Testis (tissue), 3 donors: ENCODE results near the gene TBC1D21. TPM values are rescaled to one million over a fixed set of nuclear protein-coding genes. Genes with fewer than 3 reads are reported as not detected.
"Not testable (repeated sequence)": the region's sequence is repeated elsewhere in the genome, so short reads cannot be mapped to it uniquely, and the experiment has no call there.

Source experiments
- DNase-seq: peaks from one replicate; pipeline ENCODE4 v3.0.0-alpha.2; 2019
- H3K27ac ChIP-seq, 2 donors: fragments of 200-600 bp; sonication (generic); one replicate each; pipeline ENCODE4 v1.5.1; 2019
- H3K27me3 ChIP-seq: fragments of 200-600 bp; sonication (generic); one replicate; pipeline ENCODE4 v1.5.1; 2019
- H3K36me3 ChIP-seq: fragments of 200-600 bp; sonication (generic); one replicate; pipeline ENCODE4 v1.5.1; 2017; ENCODE audit warnings: low read depth; ENCODE audit errors: missing control alignments
- H3K4me1 ChIP-seq: fragments of 200-600 bp; sonication (generic); one replicate; pipeline ENCODE4 v1.5.1; 2019
- H3K4me3 ChIP-seq, 2 donors: fragments of 200-600 bp; sonication (generic); one replicate each; pipeline ENCODE4 v1.5.1; 2017 to 2019
- H3K9me3 ChIP-seq: fragments of 200-600 bp; sonication (generic); one replicate; pipeline ENCODE4 v1.5.1; 2017
- CTCF ChIP-seq, 3 experiments: fragments of 450-650 bp in 2 of 3; fragments of 200-600 bp in 1 of 3; sonication (generic) in 1 of 3; IDR thresholded peaks; one replicate each; pipeline ENCODE4 v1.5.1; 2016 to 2019; ENCODE audit warnings: antibody characterized with exemption in 3 of 3, mild to moderate bottlenecking in 2 of 3, moderate library complexity in 1 of 3
- POLR2A ChIP-seq: fragments of 450-650 bp; IDR thresholded peaks from one replicate; pipeline ENCODE4 v1.6.1; 2017; ENCODE audit warnings: antibody characterized with exemption, mild to moderate bottlenecking, moderate library complexity
- WGBS, 2 donors: methylation state at CpG; one replicate each; pipeline ENCODE4 v1.1.5; 2018; 5-methylcytosine and 5-hydroxymethylcytosine counted together
- intact Hi-C: fragments of 100-400 bp; cut with DNase I; formaldehyde crosslinking; loops from one replicate; pipeline ENCODE4 v1.15.1; 2023; ENCODE audit warnings: low total_unique reads
- polyA plus RNA-seq: library from polyadenylated mRNA; stranded (reverse); fragments of 350-450 nt; fragmentation: Illumina TruSeq; extraction: RNeasy Lipid Tissue Mini Kit (QIAGEN cat#74804); gene quantifications from one replicate; pipeline ENCODE4 v1.2.3, GENCODE V29; 2014; ENCODE audit warnings: low read depth, low replicate concordance; ENCODE audit not compliant: insufficient read depth
- total RNA-seq, 2 donors: library from RNA; depleted of rRNA; stranded (reverse); fragments of >200 nt; gene quantifications; one replicate each; pipeline ENCODE4 v1.2.3, GENCODE V29; 2016

The TBC1D21 gene
- total and polyA plus RNA-seq, 3 donors from 2014 or later = 17.9 to 80.2 (median 47.6) TPM

- DNase-seq = no peak
- 63 to 78% methylated on average over 5 of the region's 5 CpGs for WGBS, 2 donors
These were observed 62.8 kb downstream of the TBC1D21 start for GRCh38 chr15:73936181-73936580.

GRCh38 chr15:73936588-73937290 is 63.4 kb downstream of the TBC1D21 start:
- no peaks in the 10 kb centered on the region for H3K9me3 ChIP-seq
- H3K27ac ChIP-seq = no peak overlapping the region
- H3K36me3 ChIP-seq = no peaks in the 10 kb centered on the region
- whole genome bisulfite sequencing, 2 donors = 73 to 82% methylated on average over 11 to 12 of the region's 12 CpGs
- H3K4me1 ChIP-seq = peaks cover 9% of the 10 kb centered on the region
- no peak overlapping the region for H3K4me3 ChIP-seq
- intact Hi-C loops = no loop called here
- no peak for DNase-seq
- TF ChIP-seq POLR2A (no peak), CTCF (IDR thresholded peaks at IDR 0.05) (no peak)
- no peaks in the 10 kb centered on the region for H3K27me3 ChIP-seq

More at GRCh38 chr15:73936181-73936580, 62.8 kb downstream of the TBC1D21 start:
- Histone ChIP-seq H3K36me3 (no peaks in the 10 kb centered on the region), H3K4me3 (no peak overlapping the region), H3K27ac (no peak overlapping the region), H3K9me3 (no peaks in the 10 kb centered on the region), H3K27me3 (no peaks in the 10 kb centered on the region), H3K4me1 (peaks cover 9% of the 10 kb centered on the region)
- TF ChIP-seq CTCF (IDR thresholded peaks at IDR 0.05) (no peak), POLR2A (no peak)
- intact Hi-C loops = no loop called here

DNA sequence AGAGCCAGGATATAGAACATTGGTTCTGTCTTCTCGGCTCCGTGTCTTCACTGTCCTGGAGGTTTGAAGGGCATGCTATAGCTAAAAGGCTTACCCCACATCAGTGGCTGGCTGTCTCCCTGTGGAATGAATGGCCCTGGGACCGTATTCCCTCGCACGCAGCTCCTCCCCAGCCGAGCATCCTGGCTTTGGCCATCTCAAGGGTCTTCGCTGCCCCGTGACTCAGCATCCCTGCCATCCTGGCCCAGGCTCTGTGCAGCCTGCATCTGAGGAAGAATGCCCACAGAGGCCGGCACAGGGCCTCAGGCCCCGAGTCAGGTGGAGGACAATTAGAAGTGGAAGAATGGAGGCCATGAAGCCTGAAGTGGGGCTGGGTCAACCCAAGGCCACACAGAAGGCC is 63.9 kb downstream of the TBC1D21 start:
- intact Hi-C loops = no loop called here
- TF ChIP-seq CTCF (IDR thresholded peaks at IDR 0.05) = no peak
- TF ChIP-seq POLR2A = no peak
- H3K4me3 ChIP-seq = no peak overlapping the region
- no peaks in the 10 kb centered on the region for H3K36me3 ChIP-seq
- 87 to 94% methylated on average over 9 of the region's 10 CpGs for WGBS, 2 donors
- H3K9me3 ChIP-seq = no peaks in the 10 kb centered on the region
- no peaks in the 10 kb centered on the region for H3K27me3 ChIP-seq
- H3K27ac ChIP-seq = no peak overlapping the region
- DNase-seq = no peak
- H3K4me1 ChIP-seq = peaks cover 9% of the 10 kb centered on the region

- TF ChIP-seq CTCF (IDR thresholded peaks at IDR 0.05) = no peak
- no peak for TF ChIP-seq POLR2A
- 95 to 96% methylated on average over 8 to 11 of the region's 11 CpGs for WGBS, 2 donors
- Histone ChIP-seq H3K27me3 (no peaks in the 10 kb centered on the region), H3K4me3 (no peak overlapping the region), H3K36me3 (no peaks in the 10 kb centered on the region), H3K9me3 (no peaks in the 10 kb centered on the region), H3K4me1 (peaks cover 9% of the 10 kb centered on the region), H3K27ac (no peak overlapping the region)
- intact Hi-C loops = no loop called here
- DNase-seq = no peak
These were observed 64.4 kb downstream of the TBC1D21 start for GRCh38 chr15:73937726-73938125.

DNA sequence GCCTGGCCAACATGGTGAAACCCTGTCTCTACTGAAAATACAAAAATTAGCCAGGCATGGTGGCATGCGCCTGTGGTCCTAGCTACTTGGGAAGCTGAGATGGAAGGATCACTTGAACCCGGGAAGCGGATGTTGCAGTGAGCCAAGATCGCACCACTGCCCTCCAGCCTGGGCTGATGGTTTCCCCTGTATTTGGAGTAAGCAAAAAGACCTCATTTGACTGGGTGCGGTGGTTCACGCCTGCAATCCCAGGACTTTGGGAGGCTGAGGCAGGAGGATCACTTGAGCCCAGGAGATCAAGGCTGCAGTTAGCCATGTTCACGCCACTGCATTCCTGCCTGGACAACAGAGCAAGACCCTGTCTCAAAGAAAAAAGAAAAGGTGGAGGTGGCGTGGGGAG is 65.2 kb downstream of the TBC1D21 start:
- H3K27me3 ChIP-seq, H3K27ac ChIP-seq, H3K4me3 ChIP-seq, H3K36me3 ChIP-seq, intact Hi-C loops, H3K9me3 ChIP-seq, DNase-seq, H3K4me1 ChIP-seq: not testable (repeated sequence)
- 85 to 93% methylated on average over 7 to 8 of the region's 8 CpGs for WGBS, 2 donors

Other genes starting within 250 kb of the TBC1D21 start
- 100 to 1,000 TPM; 177 to 256 TPM for gene NPTN, start 240.2 kb upstream of the TBC1D21 start, total RNA-seq
- gene NPTN, start 240.2 kb upstream of the TBC1D21 start, polyA plus RNA-seq = 180 TPM
- 10 to 100 TPM; 43.1 to 61.5 TPM for gene CD276, start 189.2 kb upstream of the TBC1D21 start, total RNA-seq
- 50.3 TPM for gene CD276, start 189.2 kb upstream of the TBC1D21 start, polyA plus RNA-seq
- gene INSYN1, start 120.2 kb upstream of the TBC1D21 start, total RNA-seq = 10 to 100 TPM in 1 of 2 donors, 1 to 10 TPM in 1; 8.9 to 15.9 TPM
- gene INSYN1, start 120.2 kb upstream of the TBC1D21 start, polyA plus RNA-seq = 18.9 TPM
- 10 to 100 TPM; 13.9 to 14.9 TPM for gene LOXL1, start 52.9 kb downstream of the TBC1D21 start, total RNA-seq
- 56.8 TPM for gene LOXL1, start 52.9 kb downstream of the TBC1D21 start, polyA plus RNA-seq
- gene STOML1, start 118.7 kb downstream of the TBC1D21 start, total RNA-seq = 10 to 100 TPM; 18.2 to 20.1 TPM
- gene STOML1, start 118.7 kb downstream of the TBC1D21 start, polyA plus RNA-seq = 25.6 TPM
- gene PML, start 121.2 kb downstream of the TBC1D21 start, total RNA-seq = 10 to 100 TPM; 53.9 to 59.5 TPM
- 20.9 TPM for gene PML, start 121.2 kb downstream of the TBC1D21 start, polyA plus RNA-seq
- 10 to 100 TPM; 32.4 to 42.4 TPM for gene GOLGA6A, start 209.0 kb downstream of the TBC1D21 start, total RNA-seq
- 24.6 TPM for gene GOLGA6A, start 209.0 kb downstream of the TBC1D21 start, polyA plus RNA-seq